Left lung (tissue), 10 donors: ENCODE data around the gene ACVR2A. TPM values are rescaled to one million over a fixed set of nuclear protein-coding genes. Genes with fewer than 3 reads are reported as not detected.
A peak's percentile ranks its signal among the peaks of the same experiment; 100 is the strongest.

ENCODE experiments used
- ATAC-seq: fragments of 200-7000 bp; cut with Tn5 transposase; one replicate; pipeline ENCODE4 v1.9.1; 2020; ENCODE audit warnings: moderate library complexity
- DNase-seq, 4 donors: peaks; one replicate each; pipeline ENCODE4 v3.0.0-alpha.2; 2013 to 2020
- H3K27ac ChIP-seq, 2 donors: fragments of 200-600 bp; sonication (generic) in 1 of 2; one replicate each; pipeline versions ENCODE4 v1.5.0 to v1.8.0; 2020 to 2021
- H3K27me3 ChIP-seq, 2 donors: fragments of 200-600 bp; sonication (generic) in 1 of 2; one replicate each; pipeline versions ENCODE4 v1.5.0 to v1.8.0; 2020 to 2021
- H3K36me3 ChIP-seq, 2 donors: fragments of 200-600 bp; sonication (generic) in 1 of 2; one replicate each; pipeline versions ENCODE4 v1.5.0 to v1.8.0; 2020 to 2021
- H3K4me1 ChIP-seq, 2 donors: fragments of 200-600 bp; one replicate each; pipeline ENCODE4 v1.8.0; 2021
- H3K4me3 ChIP-seq, 2 donors: fragments of 200-600 bp; sonication (generic) in 1 of 2; one replicate each; pipeline versions ENCODE4 v1.5.0 to v1.8.0; 2020 to 2021; ENCODE audit warnings: mild to moderate bottlenecking in 1 of 2
- H3K9me3 ChIP-seq, 2 donors: fragments of 200-600 bp; sonication (generic) in 1 of 2; one replicate each; pipeline versions ENCODE4 v1.5.0 to v1.8.0; 2020 to 2021
- intact Hi-C, 2 donors: fragments of 100-400 bp; cut with DNase I; formaldehyde crosslinking; loops; one replicate each; pipeline versions ENCODE4 v1.11.2 to v1.14.2; 2022
- polyA plus RNA-seq, 6 donors: library from polyadenylated mRNA; unstranded; fragments of 120-200 nt; gene quantifications; one replicate each; pipeline ENCODE4 v1.2.1, GENCODE V29; 2013; ENCODE audit not compliant: insufficient read length in 6 of 6
- total RNA-seq, 2 donors: library from RNA; stranded (reverse); fragmentation: NEBNext Ultra II Directional; extraction: Animal tissue kit (Norgen Biotek cat#: 25700); gene quantifications; one replicate each; pipeline ENCODE4 v1.2.1, GENCODE V29; 2021
- TF ChIP-seq, protein P1 (sequence below), 2 donors: fragments of 200-600 bp; sonication (generic) in 1 of 2; IDR thresholded peaks; one replicate each; pipeline versions ENCODE4 v1.5.0 to v1.8.0; 2021; ENCODE audit warnings: antibody characterized with exemption in 2 of 2
- donor health status: DM: no; HTN: yes; CAD: no.
- donor health status: DM: no; HTN: no; CAD: no.

The ACVR2A gene
- total and polyA plus RNA-seq, 8 donors: 17.8 to 35.9 (median 28.1) TPM

DNA sequence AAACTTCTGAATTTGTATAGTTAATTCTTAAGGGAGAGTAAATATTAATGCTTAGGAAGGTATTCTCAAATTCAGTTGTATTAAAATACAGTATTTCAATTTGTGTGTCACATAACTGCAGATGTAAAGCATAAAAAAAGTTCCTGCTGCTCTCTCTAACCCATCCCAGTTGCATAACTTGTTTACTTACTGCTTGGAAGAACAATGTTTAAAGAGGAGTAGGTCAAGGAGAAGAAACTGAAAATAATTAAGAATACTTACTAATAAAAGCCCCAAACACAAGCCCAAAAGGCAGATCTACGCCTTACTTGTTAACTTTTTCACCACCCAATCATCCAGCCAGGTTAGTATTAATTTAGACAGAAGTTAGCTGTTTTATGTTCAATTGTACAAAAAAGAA is 94.5 kb downstream of the ACVR2A start:
- DNase-seq (no peak), ATAC-seq (peak; percentile 36)
- Histone ChIP-seq H3K27me3 (no peaks in the 10 kb centered on the region), H3K4me1 (peaks cover 0 to 7% of the 10 kb centered on the region in 2 donors), H3K36me3 (peaks cover 0 to 24% of the 10 kb centered on the region in 2 donors), H3K4me3 (no peak overlapping the region), H3K27ac (no peak overlapping the region), H3K9me3 (no peaks in the 10 kb centered on the region)
- TF ChIP-seq, protein P1, sequence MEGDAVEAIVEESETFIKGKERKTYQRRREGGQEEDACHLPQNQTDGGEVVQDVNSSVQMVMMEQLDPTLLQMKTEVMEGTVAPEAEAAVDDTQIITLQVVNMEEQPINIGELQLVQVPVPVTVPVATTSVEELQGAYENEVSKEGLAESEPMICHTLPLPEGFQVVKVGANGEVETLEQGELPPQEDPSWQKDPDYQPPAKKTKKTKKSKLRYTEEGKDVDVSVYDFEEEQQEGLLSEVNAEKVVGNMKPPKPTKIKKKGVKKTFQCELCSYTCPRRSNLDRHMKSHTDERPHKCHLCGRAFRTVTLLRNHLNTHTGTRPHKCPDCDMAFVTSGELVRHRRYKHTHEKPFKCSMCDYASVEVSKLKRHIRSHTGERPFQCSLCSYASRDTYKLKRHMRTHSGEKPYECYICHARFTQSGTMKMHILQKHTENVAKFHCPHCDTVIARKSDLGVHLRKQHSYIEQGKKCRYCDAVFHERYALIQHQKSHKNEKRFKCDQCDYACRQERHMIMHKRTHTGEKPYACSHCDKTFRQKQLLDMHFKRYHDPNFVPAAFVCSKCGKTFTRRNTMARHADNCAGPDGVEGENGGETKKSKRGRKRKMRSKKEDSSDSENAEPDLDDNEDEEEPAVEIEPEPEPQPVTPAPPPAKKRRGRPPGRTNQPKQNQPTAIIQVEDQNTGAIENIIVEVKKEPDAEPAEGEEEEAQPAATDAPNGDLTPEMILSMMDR (IDR thresholded peaks at IDR 0.05): no peak
- intact Hi-C loops: no loop called here

DNA sequence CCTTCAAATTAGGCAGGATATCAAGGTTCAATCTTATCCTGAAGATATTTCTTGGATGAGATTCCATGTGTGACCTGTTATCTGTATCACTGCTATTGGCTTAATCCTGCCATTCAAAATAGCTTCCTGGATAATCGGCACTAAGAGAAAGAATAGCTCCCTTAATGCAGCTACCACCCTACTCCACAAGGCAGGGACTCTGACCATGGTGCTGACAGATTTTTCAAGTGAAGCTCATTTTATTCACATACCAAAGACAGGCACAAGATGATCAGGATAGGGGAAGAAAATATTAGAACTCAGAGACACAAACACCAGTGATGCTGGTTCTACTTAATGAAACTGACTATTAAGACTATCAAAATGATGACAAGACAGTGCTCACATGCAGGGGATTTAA is 100.8 kb downstream of the ACVR2A start:
- Histone ChIP-seq H3K4me3 (no peak overlapping the region), H3K9me3 (no peaks in the 10 kb centered on the region), H3K27ac (no peak overlapping the region), H3K4me1 (no peaks in the 10 kb centered on the region), H3K36me3 (peaks cover 0 to 10% of the 10 kb centered on the region in 2 donors), H3K27me3 (no peaks in the 10 kb centered on the region)
- DNase-seq: peak in 1 of 4 donors; percentile 11
- TF ChIP-seq, protein P1 (IDR thresholded peaks at IDR 0.05): no peak
- no peak for ATAC-seq
- intact Hi-C loops: no loop called here

DNA sequence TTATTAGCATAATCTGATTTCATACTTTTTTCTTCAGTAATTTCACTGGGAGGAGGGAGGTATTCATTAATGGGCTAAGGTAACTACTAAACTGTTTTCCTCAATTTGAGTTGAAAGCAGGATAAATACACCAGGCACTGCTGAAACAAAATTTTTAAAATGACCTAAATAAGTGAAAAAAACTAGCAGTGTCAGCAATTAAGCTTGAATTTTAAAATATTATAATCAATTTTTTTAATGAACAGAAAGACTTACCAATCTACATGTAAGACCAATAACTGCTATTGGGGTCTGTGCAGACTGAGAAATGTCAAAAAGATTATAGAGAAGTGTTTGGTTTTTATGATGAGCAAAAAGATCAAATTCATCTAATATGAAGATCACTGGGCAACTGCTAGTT is 107.3 kb downstream of the ACVR2A start:
- intact Hi-C loops: no loop called here
- H3K36me3 ChIP-seq: peaks cover 0 to 27% of the 10 kb centered on the region in 2 donors
- ATAC-seq: no peak
- H3K9me3 ChIP-seq: no peaks in the 10 kb centered on the region
- H3K27ac ChIP-seq: no peak overlapping the region
- H3K4me1 ChIP-seq: no peaks in the 10 kb centered on the region
- H3K4me3 ChIP-seq: no peak overlapping the region
- no peak for DNase-seq
- no peaks in the 10 kb centered on the region for H3K27me3 ChIP-seq
- TF ChIP-seq, protein P1 (IDR thresholded peaks at IDR 0.05): no peak

GRCh38 chr2:147968571-147968970 is 123.7 kb downstream of the ACVR2A start:
- Histone ChIP-seq H3K9me3 (peaks cover 0 to 23% of the 10 kb centered on the region in 2 donors), H3K27me3 (no peaks in the 10 kb centered on the region), H3K36me3 (peaks cover 0 to 15% of the 10 kb centered on the region in 2 donors), H3K4me1 (no peaks in the 10 kb centered on the region), H3K4me3 (no peak overlapping the region), H3K27ac (no peak overlapping the region)
- DNase-seq (no peak), ATAC-seq (no peak)
- intact Hi-C loops: no loop called here
- TF ChIP-seq, protein P1 (IDR thresholded peaks at IDR 0.05): no peak

- no peak overlapping the region for H3K4me3 ChIP-seq
- intact Hi-C loops: no loop called here
- H3K9me3 ChIP-seq: no peaks in the 10 kb centered on the region
- H3K27ac ChIP-seq: no peak overlapping the region
- H3K27me3 ChIP-seq: no peaks in the 10 kb centered on the region
- DNase-seq (no peak), ATAC-seq (no peak)
- TF ChIP-seq, protein P1 (IDR thresholded peaks at IDR 0.05): no peak
- H3K36me3 ChIP-seq: peaks cover 0 to 11% of the 10 kb centered on the region in 2 donors
- no peaks in the 10 kb centered on the region for H3K4me1 ChIP-seq
Observed at GRCh38 chr2:147976102-147976501, 131.3 kb downstream of the ACVR2A start.
